Epidermal melanocyte (primary cell): ENCODE measurements around the gene MEAF6.
A peak's percentile ranks its signal among the peaks of the same experiment; 100 is the strongest.

Experiments
- DNase-seq: peaks from one replicate; pipeline ENCODE4 v3.0.0; 2011; ENCODE audit warnings: low spot score; ENCODE audit not compliant: insufficient read length

The MEAF6 gene

DNA sequence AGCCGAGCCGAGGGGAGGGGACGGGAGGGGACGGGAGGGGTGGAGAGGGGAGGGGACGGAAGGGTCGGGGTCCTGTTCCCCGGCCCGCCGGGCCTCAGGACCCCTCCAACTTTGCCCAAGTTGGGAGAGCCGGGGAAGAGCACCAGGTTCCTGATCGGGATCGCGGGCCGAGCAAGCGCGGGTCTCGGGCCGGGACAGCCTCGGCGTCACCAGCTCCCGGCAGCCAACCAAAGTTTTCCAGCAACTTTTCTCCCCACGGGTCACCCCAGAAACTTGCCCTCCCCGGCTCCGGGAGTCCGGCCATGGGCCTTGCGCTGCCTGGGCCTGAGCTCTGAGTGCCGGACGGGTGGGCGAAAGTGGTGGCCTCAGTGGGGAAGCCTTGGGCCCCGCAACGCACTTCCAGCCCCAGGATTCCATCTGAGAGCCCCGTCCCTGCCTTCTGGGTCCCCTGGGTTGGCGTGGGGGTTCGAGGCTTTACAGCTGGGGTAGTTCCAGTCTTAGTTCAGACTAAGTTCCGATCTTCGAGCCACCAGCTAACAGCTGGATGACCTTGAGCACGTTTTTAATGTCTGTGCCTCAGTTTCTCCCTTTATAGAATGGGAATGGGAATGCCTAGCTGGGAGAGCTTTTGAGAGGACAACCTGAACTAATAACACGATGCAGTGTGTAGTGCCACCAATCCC lies 39.7 kb downstream of the MEAF6 start:
- no peak for DNase-seq

DNA sequence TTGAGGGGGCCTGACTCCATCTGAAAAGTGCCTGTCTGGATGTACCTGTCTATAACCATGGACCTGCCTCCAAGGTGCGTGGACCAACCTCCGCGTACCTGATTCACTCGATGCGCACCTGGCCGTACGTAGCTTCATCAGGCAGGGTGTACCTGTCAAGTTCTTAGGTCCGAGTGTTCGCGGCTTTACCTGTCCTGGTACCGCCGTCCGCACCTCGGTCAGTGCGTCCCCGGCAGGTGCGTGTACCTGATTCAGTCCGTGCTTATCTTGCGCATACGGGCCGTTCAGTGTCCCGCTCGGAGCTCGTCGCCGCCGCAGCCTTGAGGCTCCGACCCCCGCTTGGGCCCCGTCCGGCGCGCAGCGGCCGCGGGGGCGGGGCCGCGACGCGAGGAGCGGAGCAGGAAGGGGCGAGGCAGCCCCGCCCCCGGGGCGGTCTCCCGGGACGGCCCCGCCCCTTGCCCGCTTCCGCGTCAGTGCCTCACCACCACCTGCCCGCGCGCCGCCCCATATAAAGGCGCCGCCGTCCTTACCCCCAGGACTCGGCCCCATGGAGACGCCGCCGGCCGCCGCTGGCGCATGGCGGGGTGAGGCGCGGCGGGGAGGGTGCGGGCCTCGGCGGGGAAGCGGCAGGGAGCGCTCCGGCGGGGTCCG lies 40.4 kb downstream of the MEAF6 start, which contains the start of gene ZC3H12A:
Gene ZC3H12A, plus strand, starts transcription at position 535 of the 651 bp plus-strand sequence. CDS start 917 bp downstream, outside the sequence.
- DNase-seq, result peak; percentile 86

GRCh38 chr1:37473431-37474045 lies 41.0 kb downstream of the MEAF6 start:
- no peak for DNase-seq

- no peak for DNase-seq
Measured at GRCh38 chr1:37472994-37473393, 41.6 kb downstream of the MEAF6 start.

- no peak for DNase-seq
Measured at GRCh38 chr1:37472281-37472680, 42.3 kb downstream of the MEAF6 start.

DNA sequence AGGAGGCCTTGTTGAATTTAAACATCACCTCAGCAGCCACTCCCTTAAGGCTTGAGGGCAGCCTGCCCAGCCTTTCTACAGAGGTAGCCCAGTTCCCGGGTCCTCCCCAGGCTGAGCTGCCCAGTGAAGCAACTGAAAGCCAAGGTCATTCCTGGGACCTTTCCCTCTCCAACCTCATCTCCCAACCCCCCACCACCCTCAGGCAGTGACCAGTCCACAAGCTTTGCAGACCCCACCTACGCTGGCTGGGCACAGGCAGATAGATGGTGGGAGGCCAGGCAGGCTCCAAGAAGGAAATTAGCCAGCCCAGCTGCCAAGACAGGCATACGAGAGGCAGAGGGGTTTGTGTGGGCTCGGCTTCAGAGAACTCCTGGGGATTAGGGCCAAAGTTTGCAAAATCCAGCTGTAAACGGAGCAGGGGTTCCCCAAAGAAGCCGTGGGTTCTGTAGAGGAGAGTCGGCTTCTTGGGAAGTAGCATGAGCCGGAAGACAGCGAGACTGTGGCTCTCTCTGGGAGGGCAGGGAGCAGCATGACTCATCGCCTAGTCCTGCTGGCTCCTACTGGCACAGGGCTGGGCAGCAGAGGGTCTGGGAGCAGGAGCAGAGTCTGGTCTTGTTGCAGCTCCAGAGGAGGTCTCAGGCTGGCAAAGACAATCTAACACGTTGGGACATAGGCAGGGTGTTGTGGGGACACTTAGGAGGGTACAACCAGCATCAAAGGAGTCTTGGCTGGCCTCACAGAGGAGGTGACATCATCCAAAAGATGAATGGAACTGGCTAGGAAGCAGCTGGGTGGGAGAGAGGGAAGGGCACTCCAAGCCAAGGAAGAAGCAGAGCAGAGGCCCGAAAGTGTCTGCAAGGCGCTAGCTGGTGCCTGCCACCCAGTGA lies 43.0 kb downstream of the MEAF6 start:
- DNase-seq, result peak; percentile 91

DNA sequence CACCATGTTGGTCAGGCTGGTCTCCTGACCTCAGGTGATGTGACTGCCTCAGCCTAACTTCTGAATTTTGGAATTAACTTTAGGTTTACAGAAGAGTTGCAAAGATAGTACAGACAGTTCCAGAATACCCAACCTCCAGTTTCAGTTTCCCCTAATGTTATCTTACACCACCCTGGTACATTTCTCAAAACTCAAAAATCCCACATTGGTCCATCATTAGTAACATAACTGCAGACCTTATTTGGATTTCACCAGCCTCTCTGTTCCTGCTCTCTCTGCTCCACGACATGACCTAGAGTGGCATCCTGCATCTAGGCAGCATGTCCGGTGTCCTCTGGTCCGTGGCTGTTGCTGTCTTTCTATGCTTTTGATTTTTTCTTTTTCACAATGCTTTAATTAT lies 45.2 kb downstream of the MEAF6 start:
- no peak for DNase-seq

DNA sequence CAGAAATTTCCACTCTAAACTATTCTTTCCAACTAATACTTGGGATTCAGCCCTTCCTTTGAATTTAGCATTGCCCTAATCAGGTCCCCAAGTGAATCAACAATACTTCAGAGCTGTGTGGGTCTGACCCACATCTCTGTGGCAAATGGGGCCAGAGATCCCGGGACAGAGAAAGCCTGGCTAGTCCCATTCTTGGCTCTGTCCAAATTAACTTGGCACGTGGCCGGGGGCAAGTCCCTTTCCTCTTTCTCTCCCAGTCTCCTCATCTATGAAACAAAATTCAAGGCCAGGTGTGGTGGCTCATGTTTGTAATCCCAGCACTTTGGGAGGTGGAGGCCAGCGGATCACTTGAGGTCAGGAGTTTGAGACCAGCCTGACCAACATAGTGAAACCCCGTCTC lies 46.5 kb downstream of the MEAF6 start:
- no peak for DNase-seq

GRCh38 chr1:37465593-37466517 lies 48.7 kb downstream of the MEAF6 start:
- DNase-seq, result no peak

DNA sequence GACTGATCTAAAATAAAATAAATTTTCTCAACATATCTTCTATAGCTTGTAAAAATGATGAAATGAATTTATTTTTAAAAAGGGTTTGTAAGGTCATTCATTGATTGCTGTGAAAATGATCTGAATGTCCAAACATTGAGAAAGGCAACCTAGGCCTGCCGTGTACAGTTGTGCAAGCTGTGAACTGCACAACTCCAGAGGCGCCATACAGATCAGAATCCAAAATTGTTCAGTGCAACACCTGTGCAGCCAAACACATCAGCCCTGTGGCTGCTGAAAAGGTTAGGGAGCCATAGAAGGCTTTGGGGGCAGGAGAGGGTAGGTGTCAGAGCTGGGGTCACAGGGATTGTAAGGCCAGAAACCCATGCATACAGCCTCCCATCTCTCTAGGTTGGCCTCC lies 50.1 kb downstream of the MEAF6 start:
- no peak for DNase-seq

DNA sequence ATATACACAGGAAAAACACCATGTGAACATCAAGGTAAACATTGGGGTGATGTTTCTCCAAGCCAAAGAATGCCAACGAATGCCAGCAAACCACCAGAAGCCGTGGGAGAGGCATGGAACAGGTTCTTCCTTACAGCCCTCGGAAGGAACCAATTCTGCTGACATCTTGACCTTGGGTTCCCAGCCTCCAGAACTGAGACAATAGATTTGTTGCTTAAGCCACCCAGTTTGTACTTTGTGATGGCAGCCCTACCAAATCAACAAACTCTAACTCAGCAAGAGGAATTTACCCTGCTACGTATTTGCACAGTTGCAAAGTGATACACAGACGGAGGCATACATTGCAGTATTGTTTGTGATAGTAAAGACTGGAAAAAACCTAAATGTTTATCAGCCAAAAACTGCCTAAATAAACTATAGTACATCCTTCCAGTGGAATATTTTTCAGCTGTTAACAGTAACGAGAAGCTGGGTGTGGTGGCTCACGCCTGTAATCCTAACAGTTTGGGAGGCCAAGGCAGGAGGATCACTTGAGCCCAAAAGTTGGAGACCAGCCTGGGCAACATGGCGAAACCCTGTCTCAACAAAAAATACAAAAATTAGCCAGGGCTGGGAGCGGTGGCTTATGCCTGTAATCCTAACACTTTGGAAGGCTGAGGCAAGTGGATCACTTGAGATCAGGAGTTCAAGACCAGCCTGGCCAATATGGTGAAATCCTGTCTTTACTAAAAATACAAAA lies 52.7 kb downstream of the MEAF6 start:
- no peak for DNase-seq

DNA sequence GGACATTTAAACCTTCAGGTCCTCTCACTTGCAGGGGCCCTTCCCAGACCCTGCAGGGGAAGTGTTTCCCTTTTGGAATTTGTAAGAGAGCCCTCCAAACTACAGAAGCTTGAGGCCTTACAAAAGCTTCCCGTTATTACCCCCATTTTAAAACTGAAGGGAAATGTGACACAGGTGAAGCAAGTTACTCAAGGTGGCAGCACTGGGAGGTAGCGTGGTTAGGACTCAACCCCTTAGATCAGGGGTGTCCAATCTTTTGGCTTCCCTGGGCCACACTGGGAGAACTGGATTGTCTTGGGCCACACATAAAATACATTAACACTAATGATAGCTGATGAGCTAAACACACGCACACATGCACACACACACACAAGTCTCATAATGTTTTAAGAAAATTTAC lies 56.0 kb downstream of the MEAF6 start:
- DNase-seq, result no peak

- DNase-seq, result no peak
Measured at GRCh38 chr1:37456614-37457013, 58.0 kb downstream of the MEAF6 start.

- no peak for DNase-seq
Measured at GRCh38 chr1:37455516-37455915, 59.0 kb downstream of the MEAF6 start.

DNA sequence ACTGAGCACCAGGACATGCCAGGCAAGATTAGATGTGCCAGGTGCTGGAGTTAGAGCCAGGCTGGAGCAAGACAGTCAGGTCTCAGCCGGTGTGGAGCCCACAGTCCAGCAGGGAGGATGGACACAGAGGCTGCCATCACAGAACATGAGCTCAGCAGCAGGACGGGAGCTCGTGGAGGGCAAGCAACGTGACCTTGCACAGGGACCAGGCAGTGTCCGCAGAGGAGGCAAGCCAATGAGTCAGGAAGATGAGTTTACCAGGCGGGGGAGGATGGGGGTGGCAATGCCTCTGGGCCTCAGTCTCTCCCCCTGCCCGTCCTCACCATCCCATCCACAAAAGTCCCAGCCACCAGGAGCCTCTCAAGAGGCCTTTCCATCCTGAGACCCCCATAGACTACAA lies 60.9 kb downstream of the MEAF6 start:
- DNase-seq, result no peak

DNA sequence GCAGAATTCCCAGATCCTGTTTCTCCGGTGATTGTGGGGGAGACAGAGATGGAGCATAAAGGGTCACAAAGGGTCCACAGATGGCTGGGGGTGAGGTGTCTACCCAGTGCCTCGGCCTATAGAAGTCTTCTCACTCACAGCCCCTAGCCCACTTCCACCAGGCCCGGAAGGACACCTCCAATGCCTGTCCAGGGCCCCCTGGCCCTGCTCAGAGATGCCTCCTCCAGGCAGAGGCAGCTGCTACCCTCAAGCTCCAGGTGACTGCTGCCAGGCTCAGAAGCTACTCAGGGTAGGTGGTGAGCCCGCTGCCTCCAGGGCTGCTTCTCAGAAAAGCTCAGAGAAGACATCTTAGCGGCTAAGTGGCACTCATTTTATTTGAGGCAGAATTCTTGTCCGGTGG lies 62.1 kb downstream of the MEAF6 start:
- no peak for DNase-seq

DNA sequence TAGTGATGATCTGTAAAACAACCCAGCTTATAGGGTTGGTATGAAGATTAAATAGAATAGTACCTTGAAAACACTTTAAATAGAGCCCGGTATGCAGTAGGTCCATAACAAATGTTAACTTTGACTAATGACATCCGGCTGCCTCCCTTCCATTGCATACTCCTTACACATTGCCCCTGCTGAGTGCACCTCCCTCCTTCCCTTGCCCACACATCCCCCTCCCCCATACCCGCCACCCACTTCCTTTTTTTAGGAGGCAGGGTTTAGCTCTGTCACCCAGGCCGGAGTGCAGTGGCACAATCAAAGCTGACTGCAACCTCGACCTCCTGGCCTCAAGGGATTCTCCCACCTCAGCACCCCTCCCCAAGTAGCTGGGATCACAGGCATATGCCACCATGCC lies 64.6 kb downstream of the MEAF6 start:
- no peak for DNase-seq

DNA sequence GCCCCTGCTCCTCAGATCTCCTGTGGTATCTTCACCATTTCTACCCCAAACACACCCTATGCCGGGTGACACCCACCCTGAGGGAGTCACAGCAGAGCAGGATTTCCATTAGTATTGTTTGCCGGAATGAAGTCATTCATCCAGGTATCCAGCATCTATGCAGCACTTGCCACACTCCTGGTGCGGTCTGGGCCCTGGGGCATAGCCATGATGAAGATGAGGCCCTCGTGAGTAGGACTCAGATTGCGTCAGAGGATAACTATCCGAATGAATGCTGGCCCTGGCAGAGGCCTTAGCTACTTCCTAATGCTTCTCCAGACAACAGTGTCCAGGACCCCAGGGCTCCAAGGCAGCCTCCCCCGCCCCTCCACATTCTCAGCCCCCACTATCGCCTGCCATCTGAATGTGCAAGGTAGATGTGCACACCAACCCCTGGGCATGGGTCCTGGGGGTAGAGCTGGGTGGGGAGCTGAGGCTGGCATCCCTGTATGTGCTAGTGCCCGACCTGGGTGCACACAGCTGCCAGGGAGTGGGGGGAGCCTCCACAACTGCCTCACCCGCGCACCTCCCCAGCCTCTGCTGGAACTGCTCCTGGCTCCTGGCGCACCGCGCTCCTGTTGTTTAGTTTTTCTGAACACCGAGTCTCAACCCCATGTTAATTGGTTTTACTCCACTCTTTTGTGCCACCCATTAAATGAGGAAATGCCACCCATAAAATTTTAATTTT lies 65.7 kb downstream of the MEAF6 start:
- DNase-seq, result no peak

DNA sequence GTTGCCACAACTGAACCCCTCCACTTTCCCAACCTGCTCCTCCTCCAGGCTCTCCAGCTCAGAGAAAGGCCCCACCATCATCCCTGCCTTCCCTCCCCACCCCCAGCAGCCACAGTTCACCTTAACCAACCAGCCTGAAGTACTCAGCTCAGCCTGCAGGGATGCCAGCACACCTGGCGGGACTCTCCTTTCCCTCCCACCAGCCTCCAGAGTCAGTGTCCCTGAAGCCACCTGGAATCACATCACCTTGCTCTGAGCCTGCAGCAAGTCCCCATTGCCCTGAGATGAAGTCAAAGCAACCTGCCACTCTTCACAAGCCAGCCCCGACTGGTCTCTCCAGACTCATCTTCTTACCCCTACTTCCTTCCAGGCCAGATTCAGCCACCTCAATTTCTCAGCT lies 66.4 kb downstream of the MEAF6 start:
- DNase-seq, result no peak
